WTC11 (cell line): ENCODE data around the gene ITPKC.

Experiments
- TF ChIP-seq, protein P1 (sequence below): fragments of 200-600 bp; IDR thresholded peaks from 2 replicates; pipeline ENCODE4 v1.8.0; 2022; ENCODE audit warnings: antibody characterized with exemption
- TF ChIP-seq, protein P2 (sequence below): fragments of 250-450 bp; sonication (Bioruptor Pico); IDR thresholded peaks from 2 replicates; pipeline ENCODE4 v1.9.0; 2021; ENCODE audit warnings: mild to moderate bottlenecking

- TF ChIP-seq, protein P1, sequence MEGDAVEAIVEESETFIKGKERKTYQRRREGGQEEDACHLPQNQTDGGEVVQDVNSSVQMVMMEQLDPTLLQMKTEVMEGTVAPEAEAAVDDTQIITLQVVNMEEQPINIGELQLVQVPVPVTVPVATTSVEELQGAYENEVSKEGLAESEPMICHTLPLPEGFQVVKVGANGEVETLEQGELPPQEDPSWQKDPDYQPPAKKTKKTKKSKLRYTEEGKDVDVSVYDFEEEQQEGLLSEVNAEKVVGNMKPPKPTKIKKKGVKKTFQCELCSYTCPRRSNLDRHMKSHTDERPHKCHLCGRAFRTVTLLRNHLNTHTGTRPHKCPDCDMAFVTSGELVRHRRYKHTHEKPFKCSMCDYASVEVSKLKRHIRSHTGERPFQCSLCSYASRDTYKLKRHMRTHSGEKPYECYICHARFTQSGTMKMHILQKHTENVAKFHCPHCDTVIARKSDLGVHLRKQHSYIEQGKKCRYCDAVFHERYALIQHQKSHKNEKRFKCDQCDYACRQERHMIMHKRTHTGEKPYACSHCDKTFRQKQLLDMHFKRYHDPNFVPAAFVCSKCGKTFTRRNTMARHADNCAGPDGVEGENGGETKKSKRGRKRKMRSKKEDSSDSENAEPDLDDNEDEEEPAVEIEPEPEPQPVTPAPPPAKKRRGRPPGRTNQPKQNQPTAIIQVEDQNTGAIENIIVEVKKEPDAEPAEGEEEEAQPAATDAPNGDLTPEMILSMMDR, result no peak
- TF ChIP-seq, protein P2, sequence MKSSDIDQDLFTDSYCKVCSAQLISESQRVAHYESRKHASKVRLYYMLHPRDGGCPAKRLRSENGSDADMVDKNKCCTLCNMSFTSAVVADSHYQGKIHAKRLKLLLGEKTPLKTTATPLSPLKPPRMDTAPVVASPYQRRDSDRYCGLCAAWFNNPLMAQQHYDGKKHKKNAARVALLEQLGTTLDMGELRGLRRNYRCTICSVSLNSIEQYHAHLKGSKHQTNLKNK (CRISPR knock-in tag), result no peak
Observed at GRCh38 chr19:40701758-40702157, 15.2 kb upstream of the ITPKC start.
